GM12878 (cell line): ENCODE results near the gene CA11. TPM values are rescaled to one million over a fixed set of nuclear protein-coding genes. Genes with fewer than 3 reads are reported as not detected.

Source experiments
- CHD2 ChIP-seq: IDR thresholded peaks from 2 replicates; pipeline ENCODE4 v1.6.1; 2011; ENCODE audit warnings: low read depth, low read length, improper control_type of control experiment, borderline replicate concordance
- GABPA ChIP-seq: IDR thresholded peaks from 2 replicates; pipeline ENCODE4 v1.6.1; 2014; ENCODE audit warnings: antibody characterized with exemption, low read depth, mild to moderate bottlenecking, inconsistent platforms
- HDAC6 ChIP-seq: fragments of 200-600 bp; sonication (generic); IDR thresholded peaks from one replicate; pipeline ENCODE4 v1.8.0; 2017; ENCODE audit warnings: antibody characterized with exemption; ENCODE audit not compliant: unreplicated experiment
- HDGF ChIP-seq: fragments of 450-650 bp; IDR thresholded peaks from 2 replicates; pipeline ENCODE4 v1.6.1; 2016; ENCODE audit warnings: antibody characterized with exemption
- KDM1A ChIP-seq: fragments of 200-600 bp; sonication (generic); IDR thresholded peaks from 2 replicates; pipeline ENCODE4 v1.6.1; 2016; ENCODE audit warnings: borderline replicate concordance
- MYC ChIP-seq: IDR thresholded peaks from 2 replicates; pipeline ENCODE4 v1.6.1; 2011; ENCODE audit warnings: mild to moderate bottlenecking, low read length, moderate library complexity, inconsistent platforms; ENCODE audit not compliant: insufficient read depth, insufficient replicate concordance, insufficient read length, severe bottlenecking
- NBN ChIP-seq: fragments of 450-650 bp; IDR thresholded peaks from 2 replicates; pipeline ENCODE4 v1.6.1; 2016
- NFYA ChIP-seq: IDR thresholded peaks from 2 replicates; pipeline ENCODE4 v1.6.1; 2011; ENCODE audit warnings: low read depth, mild to moderate bottlenecking, low read length, improper control_type of control experiment, borderline replicate concordance
- NRF1 ChIP-seq: conservative IDR thresholded peaks from 2 replicates; pipeline ENCODE4 v1.6.1; 2011; ENCODE audit warnings: mild to moderate bottlenecking, low read depth, low read length, improper control_type of control experiment
- PAX5 ChIP-seq: IDR thresholded peaks from 2 replicates; pipeline ENCODE4 v1.6.1; 2011; ENCODE audit warnings: low read depth, low read length, borderline replicate concordance
- PAX8 ChIP-seq: fragments of 450-650 bp; IDR thresholded peaks from 2 replicates; pipeline ENCODE4 v1.6.1; 2017; ENCODE audit warnings: mild to moderate bottlenecking, moderate library complexity
- PBX3 ChIP-seq: IDR thresholded peaks from 2 replicates; pipeline ENCODE4 v1.6.1; 2011; ENCODE audit warnings: mild to moderate bottlenecking, low read depth, low read length, moderate library complexity; ENCODE audit not compliant: insufficient replicate concordance
- POU2F2 ChIP-seq: IDR thresholded peaks from 3 replicates; pipeline ENCODE4 v1.6.1; 2011; ENCODE audit warnings: low read depth, mild to moderate bottlenecking, low read length, borderline replicate concordance
- RB1 ChIP-seq: fragments of 450-650 bp; formaldehyde crosslinking; IDR thresholded peaks from 2 replicates; pipeline ENCODE4 v1.6.1; 2017; ENCODE audit warnings: mild to moderate bottlenecking, borderline replicate concordance
- RBBP5 ChIP-seq: fragments of 200-600 bp; sonication (generic); conservative IDR thresholded peaks from 2 replicates; pipeline ENCODE4 v1.6.1; 2016
- REST ChIP-seq: IDR thresholded peaks from 2 replicates; pipeline ENCODE4 v1.6.1; 2012; ENCODE audit warnings: mild to moderate bottlenecking, low read depth, low read length
- RFX5 ChIP-seq: IDR thresholded peaks from 2 replicates; pipeline ENCODE4 v1.6.1; 2011; ENCODE audit warnings: low read depth, low read length, improper control_type of control experiment
- SMAD5 ChIP-seq: IDR thresholded peaks from 2 replicates; pipeline ENCODE4 v1.6.1; 2016; ENCODE audit warnings: antibody characterized with exemption, low read depth
- SMC3 ChIP-seq: IDR thresholded peaks from 2 replicates; pipeline ENCODE4 v1.6.1; 2011; ENCODE audit warnings: low read length, improper control_type of control experiment, borderline replicate concordance
- SREBF1 ChIP-seq: IDR thresholded peaks from 2 replicates; pipeline ENCODE4 v1.6.1; 2012; ENCODE audit warnings: mild to moderate bottlenecking, low read length
- SUPT20H ChIP-seq: IDR thresholded peaks from 2 replicates; pipeline ENCODE4 v1.6.1; 2011; ENCODE audit warnings: low read depth, mild to moderate bottlenecking, low read length, moderate library complexity, borderline replicate concordance; ENCODE audit not compliant: control insufficient read depth
- TAF1 ChIP-seq: IDR thresholded peaks from 2 replicates; pipeline ENCODE4 v1.6.1; 2011; ENCODE audit warnings: mild to moderate bottlenecking, low read depth, low read length, borderline replicate concordance
- TBL1XR1 ChIP-seq: IDR thresholded peaks from 2 replicates; pipeline ENCODE4 v1.6.1; 2012; ENCODE audit warnings: low read depth, low read length, improper control_type of control experiment
- TCF12 ChIP-seq: IDR thresholded peaks from 2 replicates; pipeline ENCODE4 v1.6.1; 2011; ENCODE audit warnings: low read depth, mild to moderate bottlenecking, low read length
- USF1 ChIP-seq: IDR thresholded peaks from 2 replicates; pipeline ENCODE4 v1.6.1; 2011; ENCODE audit warnings: borderline replicate concordance, low read depth, mild to moderate bottlenecking, moderate library complexity, mixed read lengths, low read length; ENCODE audit not compliant: insufficient read depth; ENCODE audit errors: extremely low read length
- polyA plus RNA-seq, 11 experiments: library from polyadenylated mRNA; depleted of rRNA in 4 of 11; unstranded in 6 of 11; stranded (reverse) in 5 of 11; fragments of >200 nt; fragmentation: Nextera tagmentation in 4 of 11; fragmentation: Illumina TruSeq in 1 of 11; extraction: Ambion mirVana in 4 of 11; extraction: Trizol in 1 of 11; gene quantifications; 1 replicate in 1 of 11; 2 replicates in 10 of 11; pipeline versions ENCODE4 v1.2.1 to v1.2.3, GENCODE V29; 2011 to 2016; ENCODE audit warnings: inconsistent platforms in 2 of 11, missing spikeins in 2 of 11, low read depth in 1 of 11
- total RNA-seq, 4 experiments: library from RNA; depleted of rRNA in 3 of 4; stranded (reverse); fragments of >200 nt in 3 of 4; fragmentation: Illumina TruSeq in 1 of 4; extraction: Trizol in 1 of 4; gene quantifications; 2 replicates each; pipeline versions ENCODE4 v1.2.1 to v1.2.3, GENCODE V29; 2013 to 2021

Gene CA11
- total and polyA plus RNA-seq, 10 of the 15 experiments (the other 5 are each of a cell fraction or from before 2014, with no cell fraction given) = 1.7 to 7.5 (median 2.4) TPM

GRCh38 chr19:48635966-48636858 is 9.8 kb downstream of the CA11 start (continued):
- TF ChIP-seq REST (no peak), RFX5 (no peak), HDAC6 (no peak), TCF12 (no peak), TAF1 (no peak), TBL1XR1 (no peak), NRF1 (no peak), RB1 (no peak), PAX5 (no peak), PBX3 (no peak), USF1 (peak; percentile 22), MYC (no peak), SREBF1 (no peak), PAX8 (no peak), HDGF (peak; percentile 92), NBN (peak; percentile 81), SMAD5 (no peak), GABPA (no peak), SUPT20H (no peak), NFYA (no peak), RBBP5 (no peak), KDM1A (no peak), CHD2 (0 out of 2 replicates have a peak, but pooled peaks have one; percentile 15), SMC3 (no peak), POU2F2 (no peak)
